ENCODE data around the gene STK32C. TPM values are rescaled to one million over a fixed set of nuclear protein-coding genes. Genes with fewer than 3 reads are reported as not detected.
"Not testable (repeated sequence)": the region's sequence is repeated elsewhere in the genome, so short reads cannot be mapped to it uniquely, and the experiment has no call there.

Gene STK32C
- total RNA-seq, 1 donor from 2014 or later: 12.9 TPM

DNA sequence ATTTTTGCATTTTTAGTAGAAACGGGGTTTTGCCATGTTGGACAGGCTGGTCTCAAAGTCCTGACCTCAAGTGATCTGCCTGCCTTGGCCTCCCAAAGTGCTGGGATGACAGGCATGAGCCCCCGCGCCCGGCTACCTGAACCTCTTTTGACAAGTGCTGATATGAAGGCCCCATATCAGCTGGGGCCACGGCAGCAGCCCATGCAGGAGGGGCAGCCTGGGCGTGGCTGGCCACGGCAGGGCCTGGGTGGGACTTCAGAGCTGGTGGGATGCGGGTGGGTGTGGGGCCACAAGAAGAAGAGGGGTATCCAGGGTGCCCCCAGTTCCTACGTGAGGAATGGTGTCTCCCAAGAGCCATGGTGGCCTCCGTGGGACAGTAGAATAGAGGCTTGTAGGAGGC is 31.1 kb upstream of the STK32C start:
- TF ChIP-seq CTCF (conservative IDR thresholded peaks at IDR 0.05): no peak
- Mint-ChIP-seq H3K4me1 (ENCODE audit: unreplicated experiment) (peaks cover 20% of the 10 kb centered on the region), H3K4me3 (no peak overlapping the region), H3K36me3 (peaks cover 14% of the 10 kb centered on the region), H3K27ac (no peak overlapping the region), H3K27me3 (no peaks in the 10 kb centered on the region), H3K9me3 (no peaks in the 10 kb centered on the region)
- no peak for DNase-seq (ENCODE audit: extremely low spot score, unreplicated experiment)

DNA sequence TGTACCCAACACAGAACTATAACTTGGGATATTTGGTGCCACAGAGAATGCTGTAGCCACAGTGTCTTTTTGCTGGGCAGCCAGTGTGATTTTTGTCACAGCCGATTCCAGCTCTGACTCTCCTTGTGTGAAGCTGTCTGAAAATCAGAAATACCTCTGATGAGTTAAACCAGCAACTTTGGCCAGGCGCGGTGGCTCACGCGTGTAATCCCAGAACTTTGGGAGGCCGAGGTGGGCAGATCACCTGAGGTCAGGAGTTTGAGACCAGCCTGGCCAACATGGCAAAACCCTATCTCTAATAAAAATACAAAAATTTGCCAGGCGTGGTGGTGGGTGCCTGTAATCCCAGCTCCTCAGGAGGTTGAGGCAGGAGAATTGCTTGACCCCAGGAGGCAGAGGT is 30.1 kb upstream of the STK32C start:
- H3K27me3 Mint-ChIP-seq; H3K9me3 Mint-ChIP-seq; DNase-seq (ENCODE audit: extremely low spot score, unreplicated experiment); H3K4me3 Mint-ChIP-seq; H3K27ac Mint-ChIP-seq: not testable (repeated sequence)
- H3K4me1 Mint-ChIP-seq (ENCODE audit: unreplicated experiment): peaks cover 27% of the 10 kb centered on the region
- H3K36me3 Mint-ChIP-seq: peaks cover 14% of the 10 kb centered on the region

DNA sequence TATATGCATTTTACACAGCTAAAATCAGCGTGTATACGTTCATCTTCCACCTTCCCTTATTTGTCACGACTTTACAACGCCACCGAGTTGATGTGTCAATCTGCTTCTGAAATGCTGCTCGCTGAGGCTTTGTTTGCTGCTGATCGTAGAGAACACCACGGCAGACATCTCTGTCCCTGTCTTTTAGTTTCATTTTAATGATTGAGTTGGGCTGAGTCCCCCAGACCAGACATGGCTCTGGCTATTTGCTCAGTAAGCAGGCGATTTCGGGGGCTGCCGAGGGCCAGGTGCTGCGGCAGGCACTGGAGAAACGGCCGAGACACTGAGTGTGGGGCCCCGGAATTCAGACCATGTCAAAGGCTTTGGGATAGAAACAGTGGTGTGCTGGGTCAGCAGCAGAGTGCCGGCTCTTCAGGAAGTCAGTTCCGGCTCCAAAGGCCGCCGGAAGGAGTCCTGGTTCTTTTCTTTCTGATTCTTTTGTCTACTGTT is 29.2 kb upstream of the STK32C start:
- Mint-ChIP-seq H3K9me3 (no peaks in the 10 kb centered on the region), H3K4me3 (peak overlapping the region; percentile 42), H3K36me3 (peaks cover 6% of the 10 kb centered on the region), H3K27ac (peak overlapping the region; percentile 60), H3K27me3 (no peaks in the 10 kb centered on the region), H3K4me1 (ENCODE audit: unreplicated experiment) (peaks cover 31% of the 10 kb centered on the region)
- TF ChIP-seq CTCF (conservative IDR thresholded peaks at IDR 0.05): no peak
- DNase-seq (ENCODE audit: extremely low spot score, unreplicated experiment): no peak

- Mint-ChIP-seq H3K4me1 (ENCODE audit: unreplicated experiment) (peaks cover 34% of the 10 kb centered on the region), H3K27ac (no peak overlapping the region), H3K4me3 (no peak overlapping the region), H3K36me3 (peaks cover 3% of the 10 kb centered on the region), H3K27me3 (no peaks in the 10 kb centered on the region), H3K9me3 (no peaks in the 10 kb centered on the region)
- no peak for DNase-seq (ENCODE audit: extremely low spot score, unreplicated experiment)
- no peak for TF ChIP-seq CTCF (conservative IDR thresholded peaks at IDR 0.05)
These were observed 28.5 kb upstream of the STK32C start for GRCh38 chr10:132336064-132336746.

- Mint-ChIP-seq H3K27ac (no peak overlapping the region), H3K9me3 (no peaks in the 10 kb centered on the region), H3K27me3 (no peaks in the 10 kb centered on the region), H3K4me1 (ENCODE audit: unreplicated experiment) (peaks cover 35% of the 10 kb centered on the region), H3K4me3 (peak overlapping the region; percentile 39), H3K36me3 (peaks cover 3% of the 10 kb centered on the region)
- TF ChIP-seq CTCF (conservative IDR thresholded peaks at IDR 0.05): no peak
- no peak for DNase-seq (ENCODE audit: extremely low spot score, unreplicated experiment)
These were observed 27.7 kb upstream of the STK32C start for GRCh38 chr10:132335189-132336063.
